Heart left ventricle (tissue), 16 donors: Measurements from ENCODE around the gene FAM20B. TPM values are rescaled to one million over a fixed set of nuclear protein-coding genes. Genes with fewer than 3 reads are reported as not detected.

ENCODE experiments used
- ATAC-seq, 4 donors: fragments of 200-7000 bp; cut with Tn5 transposase; one replicate each; pipeline ENCODE4 v1.9.1; 2020 to 2022; ENCODE audit warnings: moderate library complexity in 4 of 4, mild to moderate bottlenecking in 3 of 4, moderate number of reproducible peaks in 1 of 4
- DNase-seq, 5 donors: peaks; one replicate each; pipeline ENCODE4 v3.0.0-alpha.2; 2020
- H3K27ac ChIP-seq, 12 donors: fragments of 200-600 bp; sonication (generic) in 4 of 12; one replicate each; pipeline versions ENCODE4 v1.5.0 to v1.8.0; 2016 to 2022; ENCODE audit warnings: mild to moderate bottlenecking in 2 of 12
- H3K27me3 ChIP-seq, 9 donors: fragments of 200-600 bp; sonication (generic) in 2 of 9; one replicate each; pipeline versions ENCODE4 v1.5.1 to v1.8.0; 2016 to 2022; ENCODE audit warnings: mild to moderate bottlenecking in 3 of 9
- H3K36me3 ChIP-seq, 9 donors: fragments of 200-600 bp; sonication (generic) in 2 of 9; one replicate each; pipeline versions ENCODE4 v1.5.0 to v1.8.0; 2018 to 2022; ENCODE audit warnings: mild to moderate bottlenecking in 2 of 9
- H3K4me1 ChIP-seq, 12 donors: fragments of 200-600 bp; sonication (generic) in 4 of 12; one replicate each; pipeline versions ENCODE4 v1.5.0 to v1.8.0; 2016 to 2022; ENCODE audit warnings: mild to moderate bottlenecking in 3 of 12
- H3K4me3 ChIP-seq, 12 donors: fragments of 200-600 bp; sonication (generic) in 4 of 12; one replicate each; pipeline versions ENCODE4 v1.5.0 to v1.8.0; 2017 to 2022; ENCODE audit warnings: mild to moderate bottlenecking in 9 of 12, moderate library complexity in 4 of 12
- H3K9me3 ChIP-seq, 12 donors: fragments of 200-600 bp; sonication (generic) in 4 of 12; one replicate each; pipeline versions ENCODE4 v1.5.0 to v1.8.0; 2016 to 2022; ENCODE audit warnings: mild to moderate bottlenecking in 1 of 12
- CTCF ChIP-seq, 12 donors: fragments of 200-600 bp; sonication (generic) in 4 of 12; IDR thresholded peaks; one replicate each; pipeline versions ENCODE4 v1.5.0 to v1.8.0; 2018 to 2022; ENCODE audit warnings: antibody characterized with exemption in 12 of 12, mild to moderate bottlenecking in 5 of 12
- POLR2A ChIP-seq, 2 donors: fragments of 450-650 bp; IDR thresholded peaks; one replicate each; pipeline ENCODE4 v1.6.1; 2017; ENCODE audit warnings: antibody characterized with exemption in 2 of 2, mild to moderate bottlenecking in 2 of 2, moderate library complexity in 2 of 2
- WGBS, 4 donors: extraction: QIAGEN DNeasy Blood & Tissue Kit in 2 of 4; methylation state at CpG; one replicate each; pipeline versions ENCODE4 v1.1.5 to v1.1.7; 2013 to 2018; 5-methylcytosine and 5-hydroxymethylcytosine counted together
- intact Hi-C, 10 donors: fragments of 100-400 bp; cut with DNase I; formaldehyde crosslinking; loops; one replicate each; pipeline versions ENCODE4 v1.11.1 to v1.14.2; 2022
- polyA plus RNA-seq, 2 donors: library from polyadenylated mRNA; stranded (reverse); fragments of 200-250 nt; gene quantifications; one replicate each; pipeline ENCODE4 v1.2.3, GENCODE V29; 2013
- total RNA-seq, 9 donors: library from RNA; depleted of rRNA in 2 of 9; stranded (reverse); fragments of >200 nt in 2 of 9; fragmentation: NEBNext Ultra II Directional in 3 of 9; extraction: Animal tissue kit (Norgen Biotek cat#: 25700) in 3 of 9; gene quantifications; one replicate each; pipeline versions ENCODE4 v1.1.0 to v1.2.4, GENCODE V29; 2016 to 2023
- donor health status: ischemic (EF 13 %, LVEDD 7.1; RV severe dilation, severe dysfunction).
- donor health status: healthy with polysubstance abuse.
- donor health status: DM: no; HTN: yes; CAD: no.
- donor health status: DM: no; HTN: no; CAD: no.
- donor health status: ischemic (EF 25% LVEDD 6.9; RV normal size, moderate dysfunction).
- donor health status: ischemic (EF 25% LVEDD 5.7; RV mildly dilated, moderate dysfunction).
- donor health status: healthy.
- donor health status: DM: yes; HTN: yes; CAD: no.
- donor health status: ischemic (EF 35%, LVEDD 5.7; RV mildly dilated, moderate dysfunction).
- donor health status: nonischemic (EF 11% LVEDD 7.7; RV severe dilation, severe dysfunction).
- donor health status: DM: yes; HTN: yes; CAD: no.
- donor health status: PGD.
- donor health status: ischemic (EF 29% LVEDD 5.4; RV normal size, mild dysfunction).
- donor health status: nonischemic (EF 23%, LVEDD 6.1; RV moderate dilation, normal function).

Gene FAM20B
- total and polyA plus RNA-seq, 11 donors: 13.8 to 70.1 (median 52.6) TPM

GRCh38 chr1:179090522-179090921, 64.8 kb downstream of the FAM20B start:
- Histone ChIP-seq H3K4me1 (peaks cover 0 to 41% (median 25%) of the 10 kb centered on the region in 12 donors), H3K27me3 (no peaks in the 10 kb centered on the region), H3K4me3 (no peak overlapping the region), H3K27ac (peak overlapping the region in 10 of 12 donors; percentile 20 to 81 (median 54)), H3K9me3 (no peaks in the 10 kb centered on the region), H3K36me3 (peaks cover 0 to 84% (median 49%) of the 10 kb centered on the region in 9 donors)
- WGBS, 4 donors: 55 to 85% (median 74%) methylated on average over 8 of the region's 8 CpGs
- peak in 2 of 5 donors; percentile 46 to 48 for DNase-seq
- peak; percentile 57 to 75 (median 66) for ATAC-seq
- intact Hi-C loops: loop anchor here in 1 of 10 donors (10.0 kb wide), 1 partner anchor 204 kb away; the partner anchor contains the start of gene SOAT1
- peak in 2 of 12 donors; percentile 15 to 22 for TF ChIP-seq CTCF (IDR thresholded peaks at IDR 0.05)
- no peak for TF ChIP-seq POLR2A (IDR thresholded peaks at IDR 0.05)

- DNase-seq: no peak
- intact Hi-C loops: loop anchor here in 1 of 10 donors (10.0 kb wide), 1 partner anchor 204 kb away; the partner anchor contains the start of gene SOAT1
- Histone ChIP-seq H3K4me3 (no peak overlapping the region), H3K4me1 (peaks cover 0 to 45% (median 26%) of the 10 kb centered on the region in 12 donors), H3K27me3 (no peaks in the 10 kb centered on the region), H3K9me3 (no peaks in the 10 kb centered on the region), H3K27ac (peak overlapping the region in 10 of 12 donors; percentile 20 to 81 (median 54)), H3K36me3 (peaks cover 0 to 83% (median 50%) of the 10 kb centered on the region in 9 donors)
- WGBS, 4 donors: 84 to 92% (median 91%) methylated on average over 4 of the region's 4 CpGs
- ATAC-seq: no peak
- TF ChIP-seq POLR2A (IDR thresholded peaks at IDR 0.05) (no peak), CTCF (IDR thresholded peaks at IDR 0.05) (no peak)
These were observed 65.2 kb downstream of the FAM20B start for GRCh38 chr1:179090923-179091322.

- Histone ChIP-seq H3K4me1 (peaks cover 0 to 49% (median 28%) of the 10 kb centered on the region in 12 donors), H3K27me3 (no peaks in the 10 kb centered on the region), H3K9me3 (no peaks in the 10 kb centered on the region), H3K4me3 (no peak overlapping the region), H3K36me3 (peaks cover 0 to 83% (median 52%) of the 10 kb centered on the region in 9 donors), H3K27ac (peak overlapping the region in 11 of 12 donors; percentile 51 to 81 (median 57))
- 36 to 47% (median 40%) methylated on average over 5 of the region's 5 CpGs for WGBS, 4 donors
- TF ChIP-seq CTCF (IDR thresholded peaks at IDR 0.05) (no peak), POLR2A (IDR thresholded peaks at IDR 0.05) (no peak)
- peak in 4 of 5 donors; percentile 29 to 86 (median 50) for DNase-seq
- intact Hi-C loops: loop anchor here in 1 of 10 donors (10.0 kb wide), 1 partner anchor 203 kb away; the partner anchor contains the start of gene SOAT1
- peak; percentile 54 to 82 (median 77) for ATAC-seq
These were observed 66.0 kb downstream of the FAM20B start for GRCh38 chr1:179091691-179092165.

- Histone ChIP-seq H3K4me3 (no peak overlapping the region), H3K27ac (no peak overlapping the region), H3K4me1 (peaks cover 0 to 42% (median 23%) of the 10 kb centered on the region in 12 donors), H3K27me3 (no peaks in the 10 kb centered on the region), H3K36me3 (peaks cover 0 to 86% (median 61%) of the 10 kb centered on the region in 9 donors), H3K9me3 (no peaks in the 10 kb centered on the region)
- ATAC-seq (no peak), DNase-seq (no peak)
- TF ChIP-seq CTCF (IDR thresholded peaks at IDR 0.05) (no peak), POLR2A (IDR thresholded peaks at IDR 0.05) (no peak)
- intact Hi-C loops: loop anchor here in 1 of 10 donors (10.0 kb wide), 1 partner anchor 202 kb away; the partner anchor contains the start of gene SOAT1
- 88 to 96% (median 95%) methylated on average over 9 of the region's 9 CpGs for WGBS, 4 donors
These were observed 67.3 kb downstream of the FAM20B start for GRCh38 chr1:179092896-179093461.
